ENCODE results near the gene TEX22. TPM values are rescaled to one million over a fixed set of nuclear protein-coding genes. Genes with fewer than 3 reads are reported as not detected.

Gene TEX22
- polyA plus RNA-seq, 1 experiment: 0.05 TPM

DNA sequence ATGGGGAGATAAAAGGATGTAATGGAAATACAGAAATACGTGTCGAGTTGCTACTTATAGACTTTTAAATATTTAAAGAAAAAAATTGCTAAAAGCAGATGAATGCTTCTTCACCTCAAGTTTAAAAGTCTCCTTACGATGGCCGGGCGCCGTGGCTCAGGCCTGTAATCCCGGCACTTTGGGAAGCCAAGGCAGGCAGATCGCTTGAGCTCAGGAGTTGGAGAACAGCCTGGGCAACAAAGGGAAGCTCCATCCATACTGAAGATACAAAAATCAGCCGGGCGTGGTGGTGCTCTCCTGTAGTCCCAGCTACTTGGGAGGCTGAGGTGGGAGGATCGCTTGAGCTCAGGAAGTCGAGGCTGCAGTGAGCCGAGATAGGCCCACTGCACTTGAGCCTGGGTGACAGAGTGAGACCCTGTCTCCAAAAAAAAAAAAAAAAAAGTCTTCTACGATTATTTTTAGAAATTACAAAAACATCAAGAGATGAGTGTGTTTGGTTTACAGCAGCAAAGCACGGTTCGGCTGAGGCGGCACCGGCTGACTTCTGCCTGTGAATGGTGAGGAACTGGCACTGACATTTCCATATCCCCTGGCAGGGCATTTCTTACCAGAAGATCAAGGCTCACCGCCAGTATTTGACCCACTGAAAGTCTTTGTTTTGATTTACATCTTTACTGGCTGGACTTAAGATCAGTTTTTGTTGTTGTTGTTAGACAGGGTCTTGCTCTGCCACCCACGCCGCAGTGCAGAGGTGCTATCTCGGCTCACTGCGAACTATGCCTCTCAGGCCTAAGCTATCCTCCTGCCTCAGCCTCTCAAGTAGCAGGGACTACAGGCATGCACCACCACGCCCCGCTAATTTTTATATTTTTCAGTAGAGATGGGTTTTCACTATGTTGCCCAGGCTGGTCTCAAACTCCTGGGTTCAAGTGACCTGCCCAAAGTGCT is 17.4 kb downstream of the TEX22 start:
- no peak for TF ChIP-seq CTCF (IDR thresholded peaks at IDR 0.05; ENCODE audit: low read depth, low read length)
- Histone ChIP-seq H3K27ac (ENCODE audit: low read depth, low read length) (no peak overlapping the region), H3K4me3 (ENCODE audit: low read depth, low read length) (peak overlapping the region; percentile 49; the same call in 1 of the 2 replicates), H3K27me3 (ENCODE audit: control insufficient read depth, insufficient read depth, low read length) (no peaks in the 10 kb centered on the region), H3K9me3 (ENCODE audit: control insufficient read depth, insufficient read depth, low read length) (no peaks in the 10 kb centered on the region; the same call in 1 of the 2 replicates)
- ChIA-PET POLR2A (no interaction called here), CTCF (interaction anchor here (0.6 to 1.3 kb wide), 6 partner anchors 16 to 74 kb away, joined by 3 to 4 read pairs (median 4); no protein-coding TSS in a partner anchor)
- no peak for DNase-seq (ENCODE audit: low read depth, low spot score)

- ChIA-PET POLR2A (no interaction called here), CTCF (no interaction called here)
- Histone ChIP-seq H3K27me3 (ENCODE audit: control insufficient read depth, insufficient read depth, low read length) (no peaks in the 10 kb centered on the region), H3K27ac (ENCODE audit: low read depth, low read length) (no peak overlapping the region), H3K4me3 (ENCODE audit: low read depth, low read length) (no peak overlapping the region), H3K9me3 (ENCODE audit: control insufficient read depth, insufficient read depth, low read length) (no peaks in the 10 kb centered on the region; the same call in 1 of the 2 replicates)
- no peak for DNase-seq (ENCODE audit: low read depth, low spot score)
- no peak for TF ChIP-seq CTCF (IDR thresholded peaks at IDR 0.05; ENCODE audit: low read depth, low read length)
Measured at GRCh38 chr14:105416671-105417070, 18.3 kb downstream of the TEX22 start.

GRCh38 chr14:105417690-105418121 is 19.4 kb downstream of the TEX22 start:
- Histone ChIP-seq H3K27me3 (ENCODE audit: control insufficient read depth, insufficient read depth, low read length) (no peaks in the 10 kb centered on the region), H3K9me3 (ENCODE audit: control insufficient read depth, insufficient read depth, low read length) (no peaks in the 10 kb centered on the region; the same call in 1 of the 2 replicates), H3K27ac (ENCODE audit: low read depth, low read length) (no peak overlapping the region), H3K4me3 (ENCODE audit: low read depth, low read length) (no peak overlapping the region)
- no peak for TF ChIP-seq CTCF (IDR thresholded peaks at IDR 0.05; ENCODE audit: low read depth, low read length)
- ChIA-PET CTCF (interaction anchor here (1.3 kb wide), 1 partner anchor 47 kb away, joined by 4 read pairs; no protein-coding TSS in a partner anchor), POLR2A (no interaction called here)
- no peak for DNase-seq (ENCODE audit: low read depth, low spot score)

DNA sequence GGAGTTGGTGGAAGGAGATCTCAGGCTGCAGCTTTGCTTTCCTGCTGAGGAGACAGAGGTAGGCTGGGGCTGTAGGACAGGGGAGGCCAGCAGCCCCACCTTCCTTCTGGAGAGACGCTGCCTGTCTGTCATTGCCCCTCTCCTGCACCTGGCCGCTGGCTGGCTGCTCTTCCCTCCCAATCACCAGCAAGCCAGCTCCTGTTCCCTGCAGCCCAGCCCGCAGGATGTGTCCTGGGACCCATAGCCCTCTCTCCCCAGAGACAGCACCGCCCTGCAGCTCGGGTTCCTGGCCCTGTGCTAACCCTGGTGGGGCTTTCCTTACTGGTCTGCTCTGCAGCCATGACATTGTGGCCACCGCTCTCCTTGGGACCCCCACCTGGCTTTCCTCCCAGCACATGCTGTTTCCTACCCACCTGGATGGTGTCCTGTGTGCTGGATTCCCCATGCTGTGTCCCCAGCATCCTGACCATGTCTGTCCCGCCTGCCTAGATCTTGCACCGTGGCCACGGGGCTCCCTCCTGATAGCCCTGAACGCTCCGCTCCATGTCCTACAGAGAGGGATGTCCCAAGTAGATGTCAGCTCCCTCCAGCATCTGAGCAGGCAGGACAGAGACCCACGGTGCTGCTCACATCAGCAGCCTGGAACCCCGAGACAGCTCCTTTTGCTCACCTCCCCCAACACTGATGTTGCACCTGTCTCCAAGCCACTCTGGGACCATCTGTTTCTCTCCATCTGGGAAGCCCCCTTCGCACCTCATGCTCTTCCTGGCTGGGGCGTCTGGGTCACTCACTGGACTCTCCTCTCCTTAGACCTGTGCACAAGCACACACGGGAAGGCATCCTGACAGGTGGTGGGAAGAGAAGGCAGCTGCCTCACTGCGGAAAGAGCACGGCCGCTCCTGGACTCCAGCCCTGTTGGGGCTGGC is 20.2 kb downstream of the TEX22 start:
- Histone ChIP-seq H3K4me3 (ENCODE audit: low read depth, low read length) (peak overlapping the region; percentile 80), H3K9me3 (ENCODE audit: control insufficient read depth, insufficient read depth, low read length) (no peaks in the 10 kb centered on the region; the same call in 1 of the 2 replicates), H3K27me3 (ENCODE audit: control insufficient read depth, insufficient read depth, low read length) (no peaks in the 10 kb centered on the region), H3K27ac (ENCODE audit: low read depth, low read length) (no peak overlapping the region)
- DNase-seq (ENCODE audit: low read depth, low spot score): no peak
- TF ChIP-seq CTCF (IDR thresholded peaks at IDR 0.05; ENCODE audit: low read depth, low read length): no peak
- ChIA-PET POLR2A (no interaction called here), CTCF (interaction anchor here (1.3 to 1.4 kb wide), 2 partner anchors 48 to 62 kb away, joined by 4 to 5 read pairs; no protein-coding TSS in a partner anchor)
